ENCODE data around the gene LHX4. TPM values are rescaled to one million over a fixed set of nuclear protein-coding genes. Genes with fewer than 3 reads are reported as not detected.

The LHX4 gene
- total and polyA plus RNA-seq, 2 of the 4 experiments (the other 2 are of a cell fraction): 0.05 to 0.18 TPM

DNA sequence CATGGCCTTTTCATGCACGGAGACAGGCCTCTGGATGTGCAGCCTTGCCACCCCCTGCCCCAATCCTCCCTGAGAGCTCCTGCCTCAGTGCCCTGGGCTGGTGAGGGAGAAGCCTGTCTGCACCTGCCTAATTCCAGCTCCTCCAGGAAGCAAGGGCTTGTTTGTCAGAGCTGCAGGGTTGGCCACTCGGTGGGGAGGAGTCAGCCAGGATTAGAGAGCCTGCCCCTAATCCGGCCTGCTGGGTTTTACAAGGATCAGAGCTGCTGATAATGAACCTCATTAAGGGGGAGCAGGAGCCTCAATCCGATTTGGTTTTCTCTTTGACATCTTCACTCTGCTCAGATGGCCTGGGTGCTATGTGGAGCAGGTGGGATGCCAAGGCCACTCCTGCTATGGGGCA is 31.9 kb upstream of the LHX4 start:
- in situ Hi-C loops (cut with MboI; ENCODE audit: low sequenced_read_pairs) (no loop called here), intact Hi-C loops (cut with micrococcal nuclease) (no loop called here), dilution Hi-C loops (cut with HindIII; ENCODE audit: low sequenced_read_pairs, unreplicated experiment) (no loop called here)
- ChIA-PET CTCF (no interaction called here), POLR2A (ENCODE audit: unreplicated experiment) (no interaction called here)
- Histone ChIP-seq H3K4me3 (ENCODE audit: insufficient read depth, low read depth, low read length) (no peak overlapping the region), H3K18ac (ENCODE audit: low read depth, low read length) (no peak overlapping the region), H2BK5ac (ENCODE audit: low read depth, low read length, poor library complexity, severe bottlenecking) (no peak overlapping the region), H2BK15ac (ENCODE audit: low read depth, low read length) (no peak overlapping the region), H3K4ac (ENCODE audit: low read depth, low read length) (no peak overlapping the region), H3K79me1 (ENCODE audit: low read depth in 1 of 2, low read length in 2 of 2) (peaks cover 0 to 17% of the 10 kb centered on the region in 2 experiments; a peak in 1 of 4 replicates), H2AK9ac (replicated peaks; ENCODE audit: low read depth, low read length, poor library complexity) (peak overlapping the region; percentile 15), H3K4me1 (ENCODE audit: control insufficient read depth, insufficient read depth, low read length) (no peaks in the 10 kb centered on the region; the same call in 1 of the 2 replicates), H3K27me3 (ENCODE audit: control insufficient read depth, insufficient read depth, low read length) (no peaks in the 10 kb centered on the region), H3K14ac (replicated peaks; ENCODE audit: low read depth, low read length) (no peak overlapping the region), H3K4me2 (ENCODE audit: low read depth, low read length) (no peak overlapping the region), H4K8ac (ENCODE audit: low read depth in 2 of 2, low read length in 2 of 2) (no peak overlapping the region), H2BK20ac (ENCODE audit: low read depth, low read length) (no peak overlapping the region), H3K9me1 (ENCODE audit: insufficient read depth, low read length) (peaks cover 13% of the 10 kb centered on the region), H3K36me3 (ENCODE audit: control insufficient read depth, insufficient read depth, low read length) (peaks cover 88% of the 10 kb centered on the region), H4K5ac (ENCODE audit: low read depth, low read length) (no peak overlapping the region), H3K56ac (ENCODE audit: extremely low read depth, insufficient read depth, low read length) (no peak overlapping the region), H2AFZ (replicated peaks; ENCODE audit: low read length, poor library complexity) (no peak overlapping the region), H4K91ac (ENCODE audit: insufficient read depth, low read depth, low read length) (no peak overlapping the region), H3K9ac (ENCODE audit: low read depth, low read length) (no peak overlapping the region), H4K20me1 (ENCODE audit: insufficient read depth, low read length) (peaks cover 80% of the 10 kb centered on the region), H2BK120ac (ENCODE audit: low read depth, low read length) (no peak overlapping the region), H3K23ac (ENCODE audit: low read depth, low read length) (no peak overlapping the region), H2AK5ac (ENCODE audit: low read depth, low read length) (no peak overlapping the region), H3K27ac (ENCODE audit: insufficient read depth, low read length) (no peak overlapping the region), H3K9me3 (ENCODE audit: control insufficient read depth, insufficient read depth, low read length) (no peaks in the 10 kb centered on the region)
- BruUV-seq (replicated peaks): no TSS peak
- no CpG with 5 or more reads among the region's 4 CpGs for WGBS, 2 experiments (ENCODE audit: extremely low coverage in 2 of 2, insufficient read length in 1 of 2)
- DNase-seq: no peak
- TF ChIP-seq POLR2A (IDR thresholded peaks at IDR 0.05; ENCODE audit: low read depth, low read length) (no peak), FOS (IDR thresholded peaks at IDR 0.05; ENCODE audit: low read depth, low read length) (no peak), RCOR1 (IDR thresholded peaks at IDR 0.05; ENCODE audit: insufficient replicate concordance, low read length) (no peak), MAZ (IDR thresholded peaks at IDR 0.05; ENCODE audit: borderline replicate concordance, low read depth, low read length) (no peak), CEBPB (IDR thresholded peaks at IDR 0.05; ENCODE audit: low read depth, low read length) (no peak), RFX5 (IDR thresholded peaks at IDR 0.05; ENCODE audit: low read depth, low read length) (no peak), MXI1 (IDR thresholded peaks at IDR 0.05; ENCODE audit: borderline replicate concordance, low read depth, low read length) (no peak), RAD21 (IDR thresholded peaks at IDR 0.05; ENCODE audit: low read length) (no peak), MAFK (IDR thresholded peaks at IDR 0.05; ENCODE audit: low read depth, low read length) (no peak)
- TF ChIP-seq, protein P1, sequence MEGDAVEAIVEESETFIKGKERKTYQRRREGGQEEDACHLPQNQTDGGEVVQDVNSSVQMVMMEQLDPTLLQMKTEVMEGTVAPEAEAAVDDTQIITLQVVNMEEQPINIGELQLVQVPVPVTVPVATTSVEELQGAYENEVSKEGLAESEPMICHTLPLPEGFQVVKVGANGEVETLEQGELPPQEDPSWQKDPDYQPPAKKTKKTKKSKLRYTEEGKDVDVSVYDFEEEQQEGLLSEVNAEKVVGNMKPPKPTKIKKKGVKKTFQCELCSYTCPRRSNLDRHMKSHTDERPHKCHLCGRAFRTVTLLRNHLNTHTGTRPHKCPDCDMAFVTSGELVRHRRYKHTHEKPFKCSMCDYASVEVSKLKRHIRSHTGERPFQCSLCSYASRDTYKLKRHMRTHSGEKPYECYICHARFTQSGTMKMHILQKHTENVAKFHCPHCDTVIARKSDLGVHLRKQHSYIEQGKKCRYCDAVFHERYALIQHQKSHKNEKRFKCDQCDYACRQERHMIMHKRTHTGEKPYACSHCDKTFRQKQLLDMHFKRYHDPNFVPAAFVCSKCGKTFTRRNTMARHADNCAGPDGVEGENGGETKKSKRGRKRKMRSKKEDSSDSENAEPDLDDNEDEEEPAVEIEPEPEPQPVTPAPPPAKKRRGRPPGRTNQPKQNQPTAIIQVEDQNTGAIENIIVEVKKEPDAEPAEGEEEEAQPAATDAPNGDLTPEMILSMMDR (conservative IDR thresholded peaks at IDR 0.05; ENCODE audit: low read depth, low read length): no peak
- ATAC-seq (ENCODE audit: low read depth): no peak

All from IMR-90 (cell line).